GM21360 (cell line): Measurements from ENCODE around the gene TMEM255B.
"Not testable (repeated sequence)": the region's sequence is repeated elsewhere in the genome, so short reads cannot be mapped to it uniquely, and the experiment has no call there.

ENCODE experiments used
- ATAC-seq: cut with Tn5 transposase; IDR thresholded peaks from one replicate; pipeline ENCODE4 v1.9.1; 2021; ENCODE audit warnings: mild to moderate bottlenecking, moderate library complexity; ENCODE audit not compliant: unreplicated experiment

The TMEM255B gene

GRCh38 chr13:113830426-113830950 lies 71.5 kb downstream of the TMEM255B start:
- not testable (repeated sequence) for ATAC-seq

GRCh38 chr13:113831061-113831460 lies 72.0 kb downstream of the TMEM255B start:
- no peak for ATAC-seq

- no peak for ATAC-seq
Observed at GRCh38 chr13:113832205-113832604, 73.2 kb downstream of the TMEM255B start.

- ATAC-seq: no peak
Observed at GRCh38 chr13:113832631-113833030, 73.6 kb downstream of the TMEM255B start.

- ATAC-seq: no peak
Observed at GRCh38 chr13:113833111-113833830, 74.2 kb downstream of the TMEM255B start.

GRCh38 chr13:113834006-113834405 lies 75.0 kb downstream of the TMEM255B start:
- ATAC-seq: not testable (repeated sequence)

GRCh38 chr13:113834496-113835200 lies 75.6 kb downstream of the TMEM255B start:
- ATAC-seq: no peak

- no peak for ATAC-seq
Observed at GRCh38 chr13:113835461-113836270, 76.6 kb downstream of the TMEM255B start.

GRCh38 chr13:113836768-113837559 lies 77.9 kb downstream of the TMEM255B start:
- ATAC-seq: no peak

- no peak for ATAC-seq
Observed at GRCh38 chr13:113837560-113838355, 78.7 kb downstream of the TMEM255B start.

- no peak for ATAC-seq
Observed at GRCh38 chr13:113838711-113839201, 79.7 kb downstream of the TMEM255B start.

GRCh38 chr13:113839536-113840204 lies 80.6 kb downstream of the TMEM255B start:
- ATAC-seq: no peak

GRCh38 chr13:113840541-113841352 lies 81.7 kb downstream of the TMEM255B start:
- ATAC-seq: no peak

GRCh38 chr13:113841353-113841650 lies 82.3 kb downstream of the TMEM255B start:
- no peak for ATAC-seq

GRCh38 chr13:113842336-113843062 lies 83.5 kb downstream of the TMEM255B start:
- ATAC-seq: no peak

GRCh38 chr13:113843063-113843654 lies 84.1 kb downstream of the TMEM255B start:
- ATAC-seq: no peak

GRCh38 chr13:113843864-113844556 lies 85.0 kb downstream of the TMEM255B start:
- ATAC-seq: no peak
